ENCODE results near the gene VENTX. TPM values are rescaled to one million over a fixed set of nuclear protein-coding genes. Genes with fewer than 3 reads are reported as not detected.

Gene VENTX
- total RNA-seq, 1 experiment from 2014 or later = not detected

DNA sequence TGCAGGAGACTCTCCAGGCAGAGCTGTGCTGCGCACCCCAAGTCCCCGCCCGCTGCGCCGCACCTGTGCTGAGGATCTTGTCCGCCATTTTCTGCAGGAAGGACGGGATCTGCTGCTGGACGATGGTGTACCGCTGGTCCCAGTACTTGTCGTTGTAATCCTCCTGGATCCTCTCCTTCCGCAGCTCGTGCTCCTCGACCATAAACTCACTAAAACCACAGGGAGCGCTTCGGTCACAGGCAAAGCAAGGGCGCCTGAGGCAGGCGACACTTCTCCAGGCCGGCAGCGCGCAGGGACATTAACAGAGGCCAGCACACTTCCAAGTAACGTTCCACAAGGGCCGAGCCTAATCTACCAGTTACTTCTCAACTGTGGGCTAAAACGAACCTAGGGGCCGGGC is 52.1 kb downstream of the VENTX start:
- in situ Hi-C loops (cut with HindIII; ENCODE audit: low pct_unique_long_range_greater_than_20kb, low sequenced_read_pairs) = no loop called here
- Histone ChIP-seq H3K9me3 (ENCODE audit: control insufficient read depth, insufficient read depth, low read depth, low read length) (no peaks in the 10 kb centered on the region), H3K27ac (ENCODE audit: low read length) (no peak overlapping the region), H3K27me3 (ENCODE audit: control insufficient read depth, insufficient read depth, low read length) (no peaks in the 10 kb centered on the region), H3K4me3 (ENCODE audit: low read depth in 2 of 2, low read length in 2 of 2) (no peak overlapping the region), H3K36me3 (ENCODE audit: control insufficient read depth, insufficient read depth, low read length) (peaks cover 10% of the 10 kb centered on the region), H3K4me1 (ENCODE audit: control insufficient read depth, insufficient read depth, low read length) (no peaks in the 10 kb centered on the region)
- ChIA-PET CTCF (no interaction called here), POLR2A (no interaction called here)
- no peak for DNase-seq (ENCODE audit: low read depth, low spot score)
- ATAC-seq = no peak
- TF ChIP-seq, protein P1, sequence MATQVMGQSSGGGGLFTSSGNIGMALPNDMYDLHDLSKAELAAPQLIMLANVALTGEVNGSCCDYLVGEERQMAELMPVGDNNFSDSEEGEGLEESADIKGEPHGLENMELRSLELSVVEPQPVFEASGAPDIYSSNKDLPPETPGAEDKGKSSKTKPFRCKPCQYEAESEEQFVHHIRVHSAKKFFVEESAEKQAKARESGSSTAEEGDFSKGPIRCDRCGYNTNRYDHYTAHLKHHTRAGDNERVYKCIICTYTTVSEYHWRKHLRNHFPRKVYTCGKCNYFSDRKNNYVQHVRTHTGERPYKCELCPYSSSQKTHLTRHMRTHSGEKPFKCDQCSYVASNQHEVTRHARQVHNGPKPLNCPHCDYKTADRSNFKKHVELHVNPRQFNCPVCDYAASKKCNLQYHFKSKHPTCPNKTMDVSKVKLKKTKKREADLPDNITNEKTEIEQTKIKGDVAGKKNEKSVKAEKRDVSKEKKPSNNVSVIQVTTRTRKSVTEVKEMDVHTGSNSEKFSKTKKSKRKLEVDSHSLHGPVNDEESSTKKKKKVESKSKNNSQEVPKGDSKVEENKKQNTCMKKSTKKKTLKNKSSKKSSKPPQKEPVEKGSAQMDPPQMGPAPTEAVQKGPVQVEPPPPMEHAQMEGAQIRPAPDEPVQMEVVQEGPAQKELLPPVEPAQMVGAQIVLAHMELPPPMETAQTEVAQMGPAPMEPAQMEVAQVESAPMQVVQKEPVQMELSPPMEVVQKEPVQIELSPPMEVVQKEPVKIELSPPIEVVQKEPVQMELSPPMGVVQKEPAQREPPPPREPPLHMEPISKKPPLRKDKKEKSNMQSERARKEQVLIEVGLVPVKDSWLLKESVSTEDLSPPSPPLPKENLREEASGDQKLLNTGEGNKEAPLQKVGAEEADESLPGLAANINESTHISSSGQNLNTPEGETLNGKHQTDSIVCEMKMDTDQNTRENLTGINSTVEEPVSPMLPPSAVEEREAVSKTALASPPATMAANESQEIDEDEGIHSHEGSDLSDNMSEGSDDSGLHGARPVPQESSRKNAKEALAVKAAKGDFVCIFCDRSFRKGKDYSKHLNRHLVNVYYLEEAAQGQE (IDR thresholded peaks at IDR 0.05; ENCODE audit: insufficient read depth in 1 of 2, low read depth in 2 of 2, low read length in 1 of 2) = no peak
- TF ChIP-seq, protein P2, sequence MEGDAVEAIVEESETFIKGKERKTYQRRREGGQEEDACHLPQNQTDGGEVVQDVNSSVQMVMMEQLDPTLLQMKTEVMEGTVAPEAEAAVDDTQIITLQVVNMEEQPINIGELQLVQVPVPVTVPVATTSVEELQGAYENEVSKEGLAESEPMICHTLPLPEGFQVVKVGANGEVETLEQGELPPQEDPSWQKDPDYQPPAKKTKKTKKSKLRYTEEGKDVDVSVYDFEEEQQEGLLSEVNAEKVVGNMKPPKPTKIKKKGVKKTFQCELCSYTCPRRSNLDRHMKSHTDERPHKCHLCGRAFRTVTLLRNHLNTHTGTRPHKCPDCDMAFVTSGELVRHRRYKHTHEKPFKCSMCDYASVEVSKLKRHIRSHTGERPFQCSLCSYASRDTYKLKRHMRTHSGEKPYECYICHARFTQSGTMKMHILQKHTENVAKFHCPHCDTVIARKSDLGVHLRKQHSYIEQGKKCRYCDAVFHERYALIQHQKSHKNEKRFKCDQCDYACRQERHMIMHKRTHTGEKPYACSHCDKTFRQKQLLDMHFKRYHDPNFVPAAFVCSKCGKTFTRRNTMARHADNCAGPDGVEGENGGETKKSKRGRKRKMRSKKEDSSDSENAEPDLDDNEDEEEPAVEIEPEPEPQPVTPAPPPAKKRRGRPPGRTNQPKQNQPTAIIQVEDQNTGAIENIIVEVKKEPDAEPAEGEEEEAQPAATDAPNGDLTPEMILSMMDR (IDR thresholded peaks at IDR 0.05) = no peak
- TF ChIP-seq POLR2AphosphoS5 (IDR thresholded peaks at IDR 0.05; ENCODE audit: low read depth, low read length) (no peak), TCF7L2 (IDR thresholded peaks at IDR 0.05; ENCODE audit: low read depth, low read length) (no peak), SIN3A (IDR thresholded peaks at IDR 0.05; ENCODE audit: borderline replicate concordance, insufficient read depth, low read depth, low read length) (no peak)
- intact Hi-C loops (cut with micrococcal nuclease; ENCODE audit: unreplicated experiment) = no loop called here
- BruUV-seq (replicated peaks) = no TSS peak

Small RNA genes lying within 50 kb of the gene (microRNA-seq; reads per million reads assigned to microRNA genes)
- gene MIR202 (ENCODE audit: unreplicated experiment) = not detected

Other genes starting within 250 kb of the VENTX start
- gene ADGRA1, start 149.9 kb upstream of the VENTX start, total RNA-seq (2021; ENCODE audit: unreplicated experiment) = 0.05 TPM
- 2.6 TPM for gene KNDC1, start 77.6 kb upstream of the VENTX start, total RNA-seq (2021; ENCODE audit: unreplicated experiment)
- not detected for gene UTF1, start 7.6 kb upstream of the VENTX start, total RNA-seq (2021; ENCODE audit: unreplicated experiment)
- gene ADAM8, start 39.0 kb downstream of the VENTX start, total RNA-seq (2021; ENCODE audit: unreplicated experiment) = 3.7 TPM
- gene TUBGCP2, start 71.0 kb downstream of the VENTX start, total RNA-seq (2021; ENCODE audit: unreplicated experiment) = 93.7 TPM
- gene ZNF511, start 71.1 kb downstream of the VENTX start, total RNA-seq (2021; ENCODE audit: unreplicated experiment) = 93.8 TPM
- 1.9 TPM for gene CALY, start 99.0 kb downstream of the VENTX start, total RNA-seq (2021; ENCODE audit: unreplicated experiment)
- 0.21 TPM for gene PRAP1, start 109.5 kb downstream of the VENTX start, total RNA-seq (2021; ENCODE audit: unreplicated experiment)
- 39.6 TPM for gene FUOM, start 120.2 kb downstream of the VENTX start, total RNA-seq (2021; ENCODE audit: unreplicated experiment)
- 165 TPM for gene ECHS1, start 135.5 kb downstream of the VENTX start, total RNA-seq (2021; ENCODE audit: unreplicated experiment)
- gene PAOX, start 141.4 kb downstream of the VENTX start, total RNA-seq (2021; ENCODE audit: unreplicated experiment) = 9.3 TPM
- gene MTG1, start 156.3 kb downstream of the VENTX start, total RNA-seq (2021; ENCODE audit: unreplicated experiment) = 96.4 TPM
- gene SPRN, start 186.8 kb downstream of the VENTX start, total RNA-seq (2021; ENCODE audit: unreplicated experiment) = 0.64 TPM
- gene SCART1, start 216.1 kb downstream of the VENTX start, total RNA-seq (2021; ENCODE audit: unreplicated experiment) = 0.57 TPM

Data from Panc1 (cell line).